WTC11 (cell line): ENCODE measurements around the gene ACOT4. TPM values are rescaled to one million over a fixed set of nuclear protein-coding genes. Genes with fewer than 3 reads are reported as not detected.
"Not testable (repeated sequence)": the region's sequence is repeated elsewhere in the genome, so short reads cannot be mapped to it uniquely, and the experiment has no call there.

Experiments
- ATAC-seq: fragments of 200-7000 bp; cut with Tn5 transposase; 2 replicates; pipeline ENCODE4 v1.10.0; 2021; ENCODE audit warnings: mild to moderate bottlenecking, moderate library complexity
- CTCF ChIA-PET: fragments of 300-600 bp; sonication (Branson Sonifier 250); formaldehyde crosslinking; loops from one replicate; lab custom pipeline; 2021; ENCODE audit warnings: antibody characterized with exemption; lab: Charles Lee
- POLR2A ChIA-PET: fragments of 350-600 bp; sonication (Branson Sonifier 250); formaldehyde crosslinking; loops from one replicate; lab custom pipeline; 2021; ENCODE audit warnings: antibody characterized with exemption; lab: Charles Lee
- DNase-seq: peaks from one replicate; pipeline ENCODE4 v3.0.0; 2021; ENCODE audit warnings: low spot score
- H3K27ac Mint-ChIP-seq: 2 replicates; pipeline ENCODE4 v1.8.0; 2021; ENCODE audit warnings: mixed read lengths
- H3K27me3 Mint-ChIP-seq: 2 replicates; pipeline ENCODE4 v1.8.0; 2021; ENCODE audit warnings: low read depth, mild to moderate bottlenecking, moderate library complexity, mixed read lengths
- H3K36me3 Mint-ChIP-seq: 2 replicates; pipeline ENCODE4 v1.8.0; 2021; ENCODE audit warnings: mixed read lengths
- H3K4me1 Mint-ChIP-seq: 2 replicates; pipeline ENCODE4 v1.8.0; 2022; ENCODE audit warnings: mixed read lengths
- H3K4me3 Mint-ChIP-seq: 2 replicates; pipeline ENCODE4 v1.8.0; 2021; ENCODE audit warnings: mild to moderate bottlenecking, moderate library complexity, mixed read lengths
- H3K9me3 Mint-ChIP-seq: 2 replicates; pipeline ENCODE4 v1.8.0; 2021; ENCODE audit warnings: mixed read lengths
- CREB1 ChIP-seq: sonication (generic); formaldehyde crosslinking; IDR thresholded peaks from 2 replicates; pipeline ENCODE4 v1.8.0; 2023; ENCODE audit warnings: mild to moderate bottlenecking, missing genetic modification reagents
- ELF4 ChIP-seq: sonication (generic); formaldehyde crosslinking; IDR thresholded peaks from 2 replicates; pipeline ENCODE4 v1.8.1; 2022; ENCODE audit warnings: low read depth, mild to moderate bottlenecking, moderate library complexity, missing genetic modification reagents
- GRHL2 ChIP-seq: fragments of 250-450 bp; sonication (Bioruptor Pico); IDR thresholded peaks from 2 replicates; pipeline ENCODE4 v1.8.0; 2022; ENCODE audit warnings: mild to moderate bottlenecking, moderate library complexity; ENCODE audit not compliant: insufficient replicate concordance, severe bottlenecking
- GTF2I ChIP-seq: fragments of 250-450 bp; sonication (Bioruptor Pico); conservative IDR thresholded peaks from 2 replicates; pipeline ENCODE4 v1.4.0; 2021; ENCODE audit warnings: mild to moderate bottlenecking
- HMGA2 ChIP-seq: fragments of 250-450 bp; sonication (Bioruptor Pico); IDR thresholded peaks from 2 replicates; pipeline ENCODE4 v1.4.0; 2021; ENCODE audit warnings: mild to moderate bottlenecking, moderate library complexity
- IRF1 ChIP-seq: sonication (generic); formaldehyde crosslinking; IDR thresholded peaks from 2 replicates; pipeline ENCODE4 v1.8.0; 2023; ENCODE audit warnings: missing genetic modification reagents
- JUN ChIP-seq: sonication (generic); formaldehyde crosslinking; IDR thresholded peaks from 2 replicates; pipeline ENCODE4 v1.8.0; 2023; ENCODE audit warnings: mild to moderate bottlenecking, missing genetic modification reagents
- NFYB ChIP-seq: sonication (generic); formaldehyde crosslinking; conservative IDR thresholded peaks from 2 replicates; pipeline ENCODE4 v1.8.0; 2022; ENCODE audit warnings: low read depth, missing genetic modification reagents
- RELA ChIP-seq: sonication (generic); formaldehyde crosslinking; IDR thresholded peaks from 2 replicates; pipeline ENCODE4 v1.8.1; 2022; ENCODE audit warnings: missing genetic modification reagents, mild to moderate bottlenecking, borderline replicate concordance
- TEAD1 ChIP-seq: sonication (generic); formaldehyde crosslinking; IDR thresholded peaks from 2 replicates; pipeline ENCODE4 v1.8.0; 2022; ENCODE audit warnings: mild to moderate bottlenecking, missing genetic modification reagents
- TEAD4 ChIP-seq: sonication (generic); formaldehyde crosslinking; IDR thresholded peaks from 2 replicates; pipeline ENCODE4 v1.8.0; 2022; ENCODE audit warnings: mild to moderate bottlenecking, missing genetic modification reagents
- ZNF121 ChIP-seq: sonication (generic); formaldehyde crosslinking; IDR thresholded peaks from 2 replicates; pipeline ENCODE4 v1.8.0; 2023; ENCODE audit warnings: missing genetic modification reagents
- ZNF396 ChIP-seq: fragments of 250-450 bp; sonication (Bioruptor Pico); IDR thresholded peaks from 2 replicates; pipeline ENCODE4 v1.8.0; 2021; ENCODE audit warnings: mild to moderate bottlenecking, moderate library complexity, borderline replicate concordance
- total RNA-seq: library from RNA; stranded (reverse); gene quantifications from 3 replicates; pipeline ENCODE4 v1.2.3, GENCODE V29; 2021
- TF ChIP-seq, protein P1 (sequence below): sonication (generic); formaldehyde crosslinking; IDR thresholded peaks from 2 replicates; pipeline ENCODE4 v1.8.0; 2022; ENCODE audit warnings: mild to moderate bottlenecking, missing genetic modification reagents
- TF ChIP-seq, protein P2 (sequence below): sonication (generic); formaldehyde crosslinking; IDR thresholded peaks from 2 replicates; pipeline ENCODE4 v1.8.0; 2023; ENCODE audit warnings: missing genetic modification reagents, mild to moderate bottlenecking, borderline replicate concordance
- TF ChIP-seq, protein P3 (sequence below): fragments of 250-450 bp; sonication (Bioruptor Pico); IDR thresholded peaks from 2 replicates; pipeline ENCODE4 v2.1.2; 2022; ENCODE audit warnings: mild to moderate bottlenecking, moderate library complexity
- TF ChIP-seq, protein P4 (sequence below): fragments of 250-450 bp; sonication (Bioruptor Pico); IDR thresholded peaks from 2 replicates; pipeline ENCODE4 v1.9.0; 2021; ENCODE audit warnings: moderate library complexity, mild to moderate bottlenecking, inconsistent platforms, borderline replicate concordance

The ACOT4 gene
- total RNA-seq, 1 experiment from 2014 or later = 1.6 TPM

- H3K27ac Mint-ChIP-seq, CTCF ChIA-PET, H3K4me3 Mint-ChIP-seq, DNase-seq, ATAC-seq: not testable (repeated sequence)
- H3K4me1 Mint-ChIP-seq = peaks cover 30% of the 10 kb centered on the region
- peaks cover 26% of the 10 kb centered on the region for H3K9me3 Mint-ChIP-seq
- H3K36me3 Mint-ChIP-seq = peaks cover 40% of the 10 kb centered on the region
- POLR2A ChIA-PET = interaction anchor here (0.6 kb wide), 1 partner anchor 74 kb away, joined by 4 read pairs; no protein-coding TSS in a partner anchor
- peaks cover 13% of the 10 kb centered on the region for H3K27me3 Mint-ChIP-seq
Measured at GRCh38 chr14:73566431-73566830, 25.2 kb upstream of the ACOT4 start.

DNA sequence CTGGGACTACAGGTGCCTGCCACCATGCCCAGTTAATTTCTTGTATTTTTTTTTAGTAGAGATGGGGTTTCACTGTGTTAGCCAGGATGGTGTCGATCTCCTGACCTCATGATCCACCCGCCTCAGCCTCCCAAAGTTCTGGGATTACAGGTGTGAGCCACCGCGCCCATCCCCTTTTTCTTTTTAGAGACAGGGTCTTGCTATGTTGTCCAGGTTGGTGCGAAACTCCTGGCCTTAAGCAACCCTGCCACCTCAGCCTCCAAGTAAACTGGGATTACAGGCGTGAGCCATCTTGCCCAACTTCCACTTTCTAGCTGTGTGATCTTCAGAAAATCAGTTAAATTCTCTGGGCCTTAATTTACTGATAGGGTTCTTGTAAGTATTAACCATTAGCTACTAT is 24.7 kb upstream of the ACOT4 start:
- peaks cover 30% of the 10 kb centered on the region for H3K4me1 Mint-ChIP-seq
- peaks cover 21% of the 10 kb centered on the region for H3K9me3 Mint-ChIP-seq
- H3K27ac Mint-ChIP-seq, ATAC-seq, CTCF ChIA-PET, H3K4me3 Mint-ChIP-seq, DNase-seq: not testable (repeated sequence)
- peaks cover 36% of the 10 kb centered on the region for H3K36me3 Mint-ChIP-seq
- H3K27me3 Mint-ChIP-seq = peaks cover 13% of the 10 kb centered on the region
- peak; percentile 42; the same call in 1 of the 2 replicates for TF ChIP-seq ZNF121 (CRISPR knock-in tag)
- POLR2A ChIA-PET = interaction anchor here (0.6 kb wide), 1 partner anchor 74 kb away, joined by 4 read pairs; no protein-coding TSS in a partner anchor

- Mint-ChIP-seq H3K27me3 (peaks cover 13% of the 10 kb centered on the region), H3K4me1 (peaks cover 30% of the 10 kb centered on the region), H3K27ac (0 out of 2 replicates have a peak overlapping the region, but pooled peaks have one; percentile 38), H3K9me3 (peaks cover 17% of the 10 kb centered on the region), H3K4me3 (no peak overlapping the region), H3K36me3 (peaks cover 32% of the 10 kb centered on the region)
- DNase-seq (no peak), ATAC-seq (no peak)
- TF ChIP-seq NFYB (0 out of 2 replicates have a peak, but pooled peaks have one; percentile 30), RELA (no peak)
- ChIA-PET POLR2A (no interaction called here), CTCF (no interaction called here)
Measured at GRCh38 chr14:73567358-73567757, 24.3 kb upstream of the ACOT4 start.

DNA sequence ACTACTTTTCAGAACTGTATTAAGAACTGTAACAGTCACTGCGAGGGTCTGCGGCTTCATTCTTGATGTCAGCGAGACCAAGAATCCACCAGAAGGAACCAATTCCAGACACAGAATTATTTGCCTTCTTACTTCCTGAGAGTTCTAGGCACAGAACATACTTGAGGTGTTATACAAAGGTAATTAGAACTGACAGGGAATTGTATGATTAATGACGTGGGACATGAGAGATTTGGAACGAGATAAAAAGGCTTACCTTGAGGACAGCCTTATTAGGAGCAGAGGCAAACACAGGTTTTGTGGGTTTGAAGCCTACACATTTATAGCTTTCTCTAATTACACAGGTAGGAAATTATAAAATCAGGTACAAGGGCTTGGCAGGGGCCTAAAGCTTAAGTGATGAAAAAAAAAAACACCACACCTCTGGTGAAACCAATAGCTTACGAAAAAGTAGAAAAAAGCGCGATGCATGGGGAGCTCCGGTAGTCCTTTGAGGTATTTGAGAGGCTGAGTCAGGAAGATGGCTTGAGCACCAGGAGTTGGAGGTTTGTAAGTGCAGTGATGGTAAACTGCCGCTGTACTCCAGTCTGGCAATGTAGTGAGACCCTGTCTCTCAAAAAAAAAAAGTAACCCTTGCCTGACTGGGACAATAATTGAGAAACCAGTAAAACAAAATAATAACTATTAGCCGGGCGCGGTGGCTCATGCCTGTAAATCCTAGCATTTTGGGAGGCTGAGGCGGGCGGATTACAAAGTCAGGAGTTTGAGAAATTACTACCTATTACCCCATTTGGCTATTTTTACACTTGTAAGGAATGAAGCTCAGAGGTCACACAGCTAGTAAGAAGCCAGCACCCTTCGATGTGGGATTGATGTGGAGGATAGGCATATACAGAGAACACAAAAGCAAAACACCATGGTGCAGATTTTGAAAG is 23.5 kb upstream of the ACOT4 start:
- no peak for ATAC-seq
- ChIA-PET CTCF (interaction anchor here (0.5 to 4.5 kb wide), 13 partner anchors 10 to 480 kb away, joined by 3 to 79 read pairs (median 4); partner anchors contain the start of gene ACOT6), POLR2A (interaction anchor here (0.6 to 2.6 kb wide), 6 partner anchors 62 to 342 kb away, joined by 3 to 12 read pairs (median 4); partner anchors contain the start of genes NUMB and RIOX1)
- peaks cover 8% of the 10 kb centered on the region for H3K9me3 Mint-ChIP-seq
- H3K27me3 Mint-ChIP-seq = peaks cover 13% of the 10 kb centered on the region
- no peak for DNase-seq
- peak overlapping the region; percentile 38; the same call in 1 of the 2 replicates for H3K27ac Mint-ChIP-seq
- H3K36me3 Mint-ChIP-seq = peaks cover 26% of the 10 kb centered on the region
- peak overlapping the region; percentile 78 for H3K4me3 Mint-ChIP-seq
- H3K4me1 Mint-ChIP-seq = peaks cover 30% of the 10 kb centered on the region
- TF ChIP-seq ZNF396 (CRISPR knock-in tag) = no peak
- TF ChIP-seq TEAD1 (CRISPR knock-in tag) = no peak
- no peak for TF ChIP-seq IRF1
- no peak for TF ChIP-seq GTF2I
- TF ChIP-seq TEAD4 (CRISPR knock-in tag) = no peak
- TF ChIP-seq HMGA2 (CRISPR knock-in tag) = no peak
- TF ChIP-seq CREB1 (CRISPR knock-in tag) = no peak
- no peak for TF ChIP-seq ELF4
- TF ChIP-seq, protein P1, sequence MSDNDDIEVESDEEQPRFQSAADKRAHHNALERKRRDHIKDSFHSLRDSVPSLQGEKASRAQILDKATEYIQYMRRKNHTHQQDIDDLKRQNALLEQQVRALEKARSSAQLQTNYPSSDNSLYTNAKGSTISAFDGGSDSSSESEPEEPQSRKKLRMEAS = no peak
- TF ChIP-seq, protein P2, sequence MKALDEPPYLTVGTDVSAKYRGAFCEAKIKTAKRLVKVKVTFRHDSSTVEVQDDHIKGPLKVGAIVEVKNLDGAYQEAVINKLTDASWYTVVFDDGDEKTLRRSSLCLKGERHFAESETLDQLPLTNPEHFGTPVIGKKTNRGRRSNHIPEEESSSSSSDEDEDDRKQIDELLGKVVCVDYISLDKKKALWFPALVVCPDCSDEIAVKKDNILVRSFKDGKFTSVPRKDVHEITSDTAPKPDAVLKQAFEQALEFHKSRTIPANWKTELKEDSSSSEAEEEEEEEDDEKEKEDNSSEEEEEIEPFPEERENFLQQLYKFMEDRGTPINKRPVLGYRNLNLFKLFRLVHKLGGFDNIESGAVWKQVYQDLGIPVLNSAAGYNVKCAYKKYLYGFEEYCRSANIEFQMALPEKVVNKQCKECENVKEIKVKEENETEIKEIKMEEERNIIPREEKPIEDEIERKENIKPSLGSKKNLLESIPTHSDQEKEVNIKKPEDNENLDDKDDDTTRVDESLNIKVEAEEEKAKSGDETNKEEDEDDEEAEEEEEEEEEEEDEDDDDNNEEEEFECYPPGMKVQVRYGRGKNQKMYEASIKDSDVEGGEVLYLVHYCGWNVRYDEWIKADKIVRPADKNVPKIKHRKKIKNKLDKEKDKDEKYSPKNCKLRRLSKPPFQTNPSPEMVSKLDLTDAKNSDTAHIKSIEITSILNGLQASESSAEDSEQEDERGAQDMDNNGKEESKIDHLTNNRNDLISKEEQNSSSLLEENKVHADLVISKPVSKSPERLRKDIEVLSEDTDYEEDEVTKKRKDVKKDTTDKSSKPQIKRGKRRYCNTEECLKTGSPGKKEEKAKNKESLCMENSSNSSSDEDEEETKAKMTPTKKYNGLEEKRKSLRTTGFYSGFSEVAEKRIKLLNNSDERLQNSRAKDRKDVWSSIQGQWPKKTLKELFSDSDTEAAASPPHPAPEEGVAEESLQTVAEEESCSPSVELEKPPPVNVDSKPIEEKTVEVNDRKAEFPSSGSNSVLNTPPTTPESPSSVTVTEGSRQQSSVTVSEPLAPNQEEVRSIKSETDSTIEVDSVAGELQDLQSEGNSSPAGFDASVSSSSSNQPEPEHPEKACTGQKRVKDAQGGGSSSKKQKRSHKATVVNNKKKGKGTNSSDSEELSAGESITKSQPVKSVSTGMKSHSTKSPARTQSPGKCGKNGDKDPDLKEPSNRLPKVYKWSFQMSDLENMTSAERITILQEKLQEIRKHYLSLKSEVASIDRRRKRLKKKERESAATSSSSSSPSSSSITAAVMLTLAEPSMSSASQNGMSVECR (CRISPR knock-in tag) = no peak
- TF ChIP-seq, protein P3, sequence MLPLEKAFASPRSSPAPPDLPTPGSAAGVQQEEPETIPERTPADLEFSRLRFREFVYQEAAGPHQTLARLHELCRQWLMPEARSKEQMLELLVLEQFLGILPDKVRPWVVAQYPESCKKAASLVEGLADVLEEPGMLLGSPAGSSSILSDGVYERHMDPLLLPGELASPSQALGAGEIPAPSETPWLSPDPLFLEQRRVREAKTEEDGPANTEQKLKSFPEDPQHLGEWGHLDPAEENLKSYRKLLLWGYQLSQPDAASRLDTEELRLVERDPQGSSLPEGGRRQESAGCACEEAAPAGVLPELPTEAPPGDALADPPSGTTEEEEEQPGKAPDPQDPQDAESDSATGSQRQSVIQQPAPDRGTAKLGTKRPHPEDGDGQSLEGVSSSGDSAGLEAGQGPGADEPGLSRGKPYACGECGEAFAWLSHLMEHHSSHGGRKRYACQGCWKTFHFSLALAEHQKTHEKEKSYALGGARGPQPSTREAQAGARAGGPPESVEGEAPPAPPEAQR (CRISPR knock-in tag) = no peak
- TF ChIP-seq JUN (CRISPR knock-in tag) = no peak
- TF ChIP-seq NFYB = no peak
- TF ChIP-seq, protein P4, sequence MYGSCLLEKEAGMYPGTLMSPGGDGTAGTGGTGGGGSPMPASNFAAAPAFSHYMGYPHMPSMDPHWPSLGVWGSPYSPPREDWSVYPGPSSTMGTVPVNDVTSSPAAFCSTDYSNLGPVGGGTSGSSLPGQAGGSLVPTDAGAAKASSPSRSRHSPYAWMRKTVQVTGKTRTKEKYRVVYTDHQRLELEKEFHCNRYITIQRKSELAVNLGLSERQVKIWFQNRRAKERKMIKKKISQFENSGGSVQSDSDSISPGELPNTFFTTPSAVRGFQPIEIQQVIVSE = no peak
- TF ChIP-seq GRHL2 (CRISPR knock-in tag) = no peak
